Measurements from ENCODE around the gene KRT40.
A peak's percentile ranks its signal among the peaks of the same experiment; 100 is the strongest.

Gene KRT40

GRCh38 chr17:40958086-40958953 is 25.8 kb downstream of the KRT40 start:
- DNase-seq (no peak), ATAC-seq (replicated peaks) (no peak)
- Mint-ChIP-seq H3K4me1 (ENCODE audit: low read depth in 2 of 2) (peaks cover 0 to 3% of the 10 kb centered on the region in 2 donors), H3K27ac (no peak overlapping the region), H3K4me3 (no peak overlapping the region), H3K27me3 (peaks cover 44 to 45% of the 10 kb centered on the region in 2 donors), H3K9me3 (no peaks in the 10 kb centered on the region), H3K36me3 (ENCODE audit: insufficient read depth) (no peaks in the 10 kb centered on the region)

GRCh38 chr17:40956401-40957254 is 27.5 kb downstream of the KRT40 start:
- ATAC-seq (replicated peaks) (no peak), DNase-seq (no peak)
- peaks cover 49 to 62% of the 10 kb centered on the region in 2 donors for H3K27me3 Mint-ChIP-seq
- no peaks in the 10 kb centered on the region for H3K36me3 Mint-ChIP-seq (ENCODE audit: insufficient read depth)
- no peak overlapping the region for H3K4me3 Mint-ChIP-seq
- no peaks in the 10 kb centered on the region for H3K9me3 Mint-ChIP-seq
- H3K27ac Mint-ChIP-seq = no peak overlapping the region
- peaks cover 0 to 3% of the 10 kb centered on the region in 2 donors for H3K4me1 Mint-ChIP-seq (ENCODE audit: low read depth in 2 of 2)

- Mint-ChIP-seq H3K9me3 (no peaks in the 10 kb centered on the region), H3K4me3 (no peak overlapping the region), H3K27me3 (peaks cover 69 to 70% of the 10 kb centered on the region in 2 donors), H3K36me3 (ENCODE audit: insufficient read depth) (no peaks in the 10 kb centered on the region), H3K27ac (no peak overlapping the region), H3K4me1 (ENCODE audit: low read depth in 2 of 2) (no peaks in the 10 kb centered on the region)
- ATAC-seq (replicated peaks) = no peak
- no peak for DNase-seq
Observed at GRCh38 chr17:40953881-40954280, 30.2 kb downstream of the KRT40 start.

GRCh38 chr17:40952661-40953060 is 31.5 kb downstream of the KRT40 start:
- H3K27ac Mint-ChIP-seq = no peak overlapping the region
- no peaks in the 10 kb centered on the region for H3K9me3 Mint-ChIP-seq
- no peak for ATAC-seq (replicated peaks)
- H3K27me3 Mint-ChIP-seq = peaks cover 75 to 81% of the 10 kb centered on the region in 2 donors
- no peaks in the 10 kb centered on the region for H3K4me1 Mint-ChIP-seq (ENCODE audit: low read depth in 2 of 2)
- no peak for DNase-seq
- no peak overlapping the region for H3K4me3 Mint-ChIP-seq
- H3K36me3 Mint-ChIP-seq (ENCODE audit: insufficient read depth) = no peaks in the 10 kb centered on the region

GRCh38 chr17:40952154-40952553 is 32.0 kb downstream of the KRT40 start:
- Mint-ChIP-seq H3K27me3 (peaks cover 80 to 86% of the 10 kb centered on the region in 2 donors), H3K9me3 (no peaks in the 10 kb centered on the region), H3K4me1 (ENCODE audit: low read depth in 2 of 2) (no peaks in the 10 kb centered on the region), H3K36me3 (ENCODE audit: insufficient read depth) (no peaks in the 10 kb centered on the region), H3K27ac (no peak overlapping the region), H3K4me3 (no peak overlapping the region)
- ATAC-seq (replicated peaks) (no peak), DNase-seq (no peak)

- H3K36me3 Mint-ChIP-seq (ENCODE audit: insufficient read depth) = no peaks in the 10 kb centered on the region
Observed at GRCh38 chr17:40951011-40951622, 33.0 kb downstream of the KRT40 start.

GRCh38 chr17:40950176-40950575 is 34.0 kb downstream of the KRT40 start:
- peaks cover 84 to 88% of the 10 kb centered on the region in 2 donors for H3K27me3 Mint-ChIP-seq
- ATAC-seq (replicated peaks) (no peak), DNase-seq (no peak)
- H3K9me3 Mint-ChIP-seq = no peaks in the 10 kb centered on the region
- no peaks in the 10 kb centered on the region for H3K36me3 Mint-ChIP-seq (ENCODE audit: insufficient read depth)
- no peak overlapping the region for H3K27ac Mint-ChIP-seq
- no peak overlapping the region for H3K4me3 Mint-ChIP-seq
- no peaks in the 10 kb centered on the region for H3K4me1 Mint-ChIP-seq (ENCODE audit: low read depth in 2 of 2)

More at GRCh38 chr17:40951011-40951622, 33.0 kb downstream of the KRT40 start:
- H3K27me3 Mint-ChIP-seq = peaks cover 84 to 88% of the 10 kb centered on the region in 2 donors
- H3K27ac Mint-ChIP-seq = no peak overlapping the region
- H3K4me1 Mint-ChIP-seq (ENCODE audit: low read depth in 2 of 2) = no peaks in the 10 kb centered on the region
- H3K4me3 Mint-ChIP-seq = no peak overlapping the region
- DNase-seq (no peak), ATAC-seq (replicated peaks) (no peak)
- no peaks in the 10 kb centered on the region for H3K9me3 Mint-ChIP-seq

GRCh38 chr17:40949418-40949817 is 34.7 kb downstream of the KRT40 start:
- Mint-ChIP-seq H3K27me3 (peaks cover 84 to 89% of the 10 kb centered on the region in 2 donors), H3K27ac (no peak overlapping the region), H3K4me3 (no peak overlapping the region), H3K4me1 (ENCODE audit: low read depth in 2 of 2) (no peaks in the 10 kb centered on the region), H3K9me3 (no peaks in the 10 kb centered on the region), H3K36me3 (ENCODE audit: insufficient read depth) (no peaks in the 10 kb centered on the region)
- DNase-seq (no peak), ATAC-seq (replicated peaks) (no peak)

- no peaks in the 10 kb centered on the region for H3K4me1 Mint-ChIP-seq (ENCODE audit: low read depth in 2 of 2)
- DNase-seq (no peak), ATAC-seq (replicated peaks) (no peak)
- H3K27ac Mint-ChIP-seq = no peak overlapping the region
- no peak overlapping the region for H3K4me3 Mint-ChIP-seq
- H3K27me3 Mint-ChIP-seq = peaks cover 84 to 89% of the 10 kb centered on the region in 2 donors
- H3K9me3 Mint-ChIP-seq = no peaks in the 10 kb centered on the region
- no peaks in the 10 kb centered on the region for H3K36me3 Mint-ChIP-seq (ENCODE audit: insufficient read depth)
Observed at GRCh38 chr17:40947929-40948328, 36.2 kb downstream of the KRT40 start.

- Mint-ChIP-seq H3K4me3 (no peak overlapping the region), H3K36me3 (ENCODE audit: insufficient read depth) (no peaks in the 10 kb centered on the region), H3K9me3 (no peaks in the 10 kb centered on the region), H3K27me3 (peaks cover 82 to 89% of the 10 kb centered on the region in 2 donors), H3K4me1 (ENCODE audit: low read depth in 2 of 2) (no peaks in the 10 kb centered on the region), H3K27ac (peak overlapping the region in 1 of 2 donors; percentile 44)
- ATAC-seq (replicated peaks) (no peak), DNase-seq (no peak)
Observed at GRCh38 chr17:40945414-40945813, 38.7 kb downstream of the KRT40 start.

- no peak for ATAC-seq (replicated peaks)
Observed at GRCh38 chr17:40944531-40944930, 39.6 kb downstream of the KRT40 start.

GRCh38 chr17:40942553-40942952 is 41.6 kb downstream of the KRT40 start:
- H3K27me3 Mint-ChIP-seq = peaks cover 65 to 80% of the 10 kb centered on the region in 2 donors
- H3K4me1 Mint-ChIP-seq (ENCODE audit: low read depth in 2 of 2) = peaks cover 0 to 3% of the 10 kb centered on the region in 2 donors
- no peaks in the 10 kb centered on the region for H3K36me3 Mint-ChIP-seq (ENCODE audit: insufficient read depth)
- H3K9me3 Mint-ChIP-seq = no peaks in the 10 kb centered on the region
- DNase-seq = no peak
- peak overlapping the region in 1 of 2 donors; percentile 79 for H3K27ac Mint-ChIP-seq
- H3K4me3 Mint-ChIP-seq = no peak overlapping the region
- ATAC-seq (replicated peaks) = no peak

More at GRCh38 chr17:40944531-40944930, 39.6 kb downstream of the KRT40 start:
- DNase-seq = no peak
- Mint-ChIP-seq H3K4me1 (ENCODE audit: low read depth in 2 of 2) (no peaks in the 10 kb centered on the region), H3K36me3 (ENCODE audit: insufficient read depth) (no peaks in the 10 kb centered on the region), H3K4me3 (no peak overlapping the region), H3K9me3 (no peaks in the 10 kb centered on the region), H3K27ac (no peak overlapping the region), H3K27me3 (peaks cover 76 to 84% of the 10 kb centered on the region in 2 donors)

GRCh38 chr17:40940266-40940665 is 43.9 kb downstream of the KRT40 start:
- Mint-ChIP-seq H3K36me3 (ENCODE audit: insufficient read depth) (no peaks in the 10 kb centered on the region), H3K9me3 (no peaks in the 10 kb centered on the region), H3K27ac (no peak overlapping the region), H3K27me3 (peaks cover 65 to 69% of the 10 kb centered on the region in 2 donors), H3K4me3 (no peak overlapping the region), H3K4me1 (ENCODE audit: low read depth in 2 of 2) (peaks cover 0 to 10% of the 10 kb centered on the region in 2 donors)
- ATAC-seq (replicated peaks) (no peak), DNase-seq (no peak)
